ENCODE results near the gene ADPRM. TPM values are rescaled to one million over a fixed set of nuclear protein-coding genes. Genes with fewer than 3 reads are reported as not detected.

Gene ADPRM
- total RNA-seq, 1 donor from 2014 or later, result 14.1 TPM

- CTCF ChIA-PET, result interaction anchor here (1.6 kb wide), 1 partner anchor 17 kb away, joined by 5 read pairs; no protein-coding TSS in a partner anchor
- DNase-seq, result no peak
- POLR2A ChIA-PET, result no interaction called here
- Mint-ChIP-seq H3K27ac (no peak overlapping the region), H3K4me1 (no peaks in the 10 kb centered on the region), H3K36me3 (ENCODE audit: low read depth) (peaks cover 25% of the 10 kb centered on the region), H3K4me3 (no peak overlapping the region), H3K9me3 (no peaks in the 10 kb centered on the region), H3K27me3 (no peaks in the 10 kb centered on the region)
- intact Hi-C loops (cut with micrococcal nuclease), result no loop called here
- no peak for ATAC-seq (ENCODE audit: low read depth)
- no peak for TF ChIP-seq CTCF (IDR thresholded peaks at IDR 0.05)
Measured at GRCh38 chr17:10663231-10663630, 34.2 kb upstream of the ADPRM start.

DNA sequence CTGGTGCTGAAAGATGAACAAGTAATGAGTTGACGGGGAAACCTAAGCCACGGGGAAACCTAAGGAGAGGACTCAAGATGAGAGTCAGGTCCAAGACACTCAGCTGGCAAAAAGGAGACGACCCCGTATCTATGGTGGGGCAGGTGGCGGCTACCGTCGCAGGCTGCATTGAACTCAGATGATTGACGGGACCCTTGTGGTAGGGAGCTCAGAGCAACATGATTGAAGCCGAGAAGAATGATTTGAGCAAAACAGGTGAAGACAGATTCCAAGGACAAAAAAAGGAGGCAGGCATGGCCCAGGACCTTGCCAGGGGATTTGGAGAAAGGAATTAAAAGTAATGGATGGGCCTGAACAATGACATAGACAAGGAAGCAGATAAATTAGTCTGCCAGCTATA, 32.8 kb upstream of the ADPRM start:
- Mint-ChIP-seq H3K4me1 (no peaks in the 10 kb centered on the region), H3K36me3 (ENCODE audit: low read depth) (peaks cover 19% of the 10 kb centered on the region), H3K27ac (no peak overlapping the region), H3K4me3 (no peak overlapping the region), H3K27me3 (no peaks in the 10 kb centered on the region), H3K9me3 (no peaks in the 10 kb centered on the region)
- ChIA-PET CTCF (interaction anchor here (0.6 to 1.6 kb wide), 2 partner anchors 18 to 180 kb away, joined by 3 to 5 read pairs; no protein-coding TSS in a partner anchor), POLR2A (interaction anchor here (0.9 kb wide), 1 partner anchor 75 kb away, joined by 3 read pairs; no protein-coding TSS in a partner anchor)
- ATAC-seq (ENCODE audit: low read depth) (no peak), DNase-seq (no peak)
- intact Hi-C loops (cut with micrococcal nuclease), result no loop called here
- no peak for TF ChIP-seq CTCF (IDR thresholded peaks at IDR 0.05)

DNA sequence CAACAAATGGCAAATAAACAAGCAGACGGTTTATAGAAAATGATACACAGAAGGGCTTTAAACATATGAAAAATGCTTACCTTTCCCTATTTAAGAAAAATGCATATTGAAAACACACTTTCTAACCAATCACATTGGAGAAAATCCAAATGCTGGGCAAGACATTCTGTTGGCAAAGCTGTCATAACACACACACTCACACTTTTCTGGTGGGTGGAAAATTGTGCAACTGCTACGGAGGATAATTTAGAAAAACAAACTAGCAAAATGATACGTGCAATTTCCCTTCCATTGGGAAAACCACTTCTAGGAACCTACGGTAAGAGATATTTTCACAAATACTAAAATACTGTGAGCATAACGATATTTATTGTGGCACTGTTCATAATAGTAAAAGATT, 30.5 kb upstream of the ADPRM start:
- H3K27me3 Mint-ChIP-seq, result no peaks in the 10 kb centered on the region
- ChIA-PET POLR2A (interaction anchor here (0.7 kb wide), 1 partner anchor 124 kb away, joined by 3 read pairs; no protein-coding TSS in a partner anchor), CTCF (no interaction called here)
- ATAC-seq (ENCODE audit: low read depth) (no peak), DNase-seq (no peak)
- no peak for TF ChIP-seq CTCF (IDR thresholded peaks at IDR 0.05)
- no peaks in the 10 kb centered on the region for H3K9me3 Mint-ChIP-seq
- intact Hi-C loops (cut with micrococcal nuclease), result no loop called here
- H3K36me3 Mint-ChIP-seq (ENCODE audit: low read depth), result peaks cover 11% of the 10 kb centered on the region
- H3K4me1 Mint-ChIP-seq, result no peaks in the 10 kb centered on the region
- no peak overlapping the region for H3K4me3 Mint-ChIP-seq
- no peak overlapping the region for H3K27ac Mint-ChIP-seq

- no peak for ATAC-seq (ENCODE audit: low read depth)
- no peak for TF ChIP-seq CTCF (IDR thresholded peaks at IDR 0.05)
- intact Hi-C loops (cut with micrococcal nuclease), result no loop called here
- DNase-seq, result no peak
- ChIA-PET POLR2A (no interaction called here), CTCF (no interaction called here)
- no peaks in the 10 kb centered on the region for H3K4me1 Mint-ChIP-seq
- H3K4me3 Mint-ChIP-seq, result no peak overlapping the region
- no peaks in the 10 kb centered on the region for H3K27me3 Mint-ChIP-seq
- peaks cover 14% of the 10 kb centered on the region for H3K36me3 Mint-ChIP-seq (ENCODE audit: low read depth)
- H3K9me3 Mint-ChIP-seq, result no peaks in the 10 kb centered on the region
- no peak overlapping the region for H3K27ac Mint-ChIP-seq
Measured at GRCh38 chr17:10668775-10669174, 28.6 kb upstream of the ADPRM start.

GRCh38 chr17:10673312-10673711, 24.1 kb upstream of the ADPRM start:
- ChIA-PET CTCF (no interaction called here), POLR2A (no interaction called here)
- H3K4me1 Mint-ChIP-seq, result no peaks in the 10 kb centered on the region
- H3K4me3 Mint-ChIP-seq, result no peak overlapping the region
- no peaks in the 10 kb centered on the region for H3K9me3 Mint-ChIP-seq
- no peak for ATAC-seq (ENCODE audit: low read depth)
- H3K27me3 Mint-ChIP-seq, result no peaks in the 10 kb centered on the region
- DNase-seq, result no peak
- intact Hi-C loops (cut with micrococcal nuclease), result no loop called here
- no peak for TF ChIP-seq CTCF (IDR thresholded peaks at IDR 0.05)
- no peak overlapping the region for H3K27ac Mint-ChIP-seq
- peaks cover 40% of the 10 kb centered on the region for H3K36me3 Mint-ChIP-seq (ENCODE audit: low read depth)

Measured in activated B cell treated with CpG ODN at 0.5 μM for 24 hours (primary cell).